Measurements from ENCODE around the gene SLC22A13. TPM values are rescaled to one million over a fixed set of nuclear protein-coding genes. Genes with fewer than 3 reads are reported as not detected.

SLC22A13 gene
- total and polyA plus RNA-seq, 2 experiments from 2014 or later = 0.13 to 0.66 TPM

- Histone ChIP-seq H3K4me2 (no peak overlapping the region), H4K20me1 (replicated peaks; ENCODE audit: insufficient read depth) (no peaks in the 10 kb centered on the region; the same call in 1 of the 2 replicates), H3K36me3 (ENCODE audit: insufficient read depth) (no peaks in the 10 kb centered on the region), H3K9me2 (ENCODE audit: insufficient read depth) (no peaks in the 10 kb centered on the region), H3F3A (replicated peaks; ENCODE audit: low read depth) (no peaks in the 10 kb centered on the region), H3K79me2 (replicated peaks; ENCODE audit: insufficient read depth) (no peaks in the 10 kb centered on the region), H3K27ac (ENCODE audit: low read depth) (no peak overlapping the region), H3K27me3 (ENCODE audit: insufficient read depth) (no peaks in the 10 kb centered on the region), H2AFZ (no peak overlapping the region), H3K4me3 (no peak overlapping the region), H3K4me1 (ENCODE audit: insufficient read depth) (no peaks in the 10 kb centered on the region)
- ATAC-seq (no peak), DNase-seq (ENCODE audit: low spot score) (no peak)
- Mint-ChIP-seq H3K36me3 (ENCODE audit: low read depth) (no peaks in the 10 kb centered on the region), H3K9me3 (no peaks in the 10 kb centered on the region; the same call in 2 of the 3 replicates), H3K4me1 (peaks cover 9% of the 10 kb centered on the region; the same call in 2 of the 3 replicates), H3K27me3 (ENCODE audit: insufficient read depth, low read depth, poor library complexity) (peaks cover 10% of the 10 kb centered on the region), H3K27ac (no peak overlapping the region), H3K4me3 (no peak overlapping the region)
- TF ChIP-seq, protein P1, sequence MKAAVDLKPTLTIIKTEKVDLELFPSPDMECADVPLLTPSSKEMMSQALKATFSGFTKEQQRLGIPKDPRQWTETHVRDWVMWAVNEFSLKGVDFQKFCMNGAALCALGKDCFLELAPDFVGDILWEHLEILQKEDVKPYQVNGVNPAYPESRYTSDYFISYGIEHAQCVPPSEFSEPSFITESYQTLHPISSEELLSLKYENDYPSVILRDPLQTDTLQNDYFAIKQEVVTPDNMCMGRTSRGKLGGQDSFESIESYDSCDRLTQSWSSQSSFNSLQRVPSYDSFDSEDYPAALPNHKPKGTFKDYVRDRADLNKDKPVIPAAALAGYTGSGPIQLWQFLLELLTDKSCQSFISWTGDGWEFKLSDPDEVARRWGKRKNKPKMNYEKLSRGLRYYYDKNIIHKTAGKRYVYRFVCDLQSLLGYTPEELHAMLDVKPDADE (IDR thresholded peaks at IDR 0.05) = no peak
- TF ChIP-seq ZNF114 (CRISPR knock-in tag; IDR thresholded peaks at IDR 0.05) = no peak
- no peak for TF ChIP-seq POLR2AphosphoS5 (IDR thresholded peaks at IDR 0.05; ENCODE audit: low read depth)
- TF ChIP-seq CTCF (conservative IDR thresholded peaks at IDR 0.05; ENCODE audit: low read depth in 2 of 2) = no peak
These were observed 46.3 kb downstream of the SLC22A13 start for GRCh38 chr3:38311941-38312340.

DNA sequence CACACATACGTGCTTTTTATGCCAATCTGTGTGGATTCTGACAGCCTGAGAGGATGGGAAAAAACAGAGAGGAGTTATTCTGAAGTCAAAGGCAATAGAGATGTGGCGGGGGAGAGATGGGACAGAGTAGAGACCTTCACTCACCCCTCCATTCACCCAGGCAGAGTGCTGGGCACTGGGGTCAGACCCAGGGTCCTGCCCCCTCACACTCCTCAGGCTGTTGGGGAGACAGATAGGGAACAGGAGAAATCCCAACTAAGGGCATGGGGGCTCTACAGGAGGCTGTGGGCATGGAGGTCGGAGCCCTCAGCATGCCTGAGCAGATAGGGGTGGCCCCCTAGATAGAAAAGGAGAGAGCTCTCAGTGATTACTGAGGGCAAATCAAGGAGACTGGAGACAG, 46.7 kb downstream of the SLC22A13 start:
- Histone ChIP-seq H3K27ac (ENCODE audit: low read depth) (no peak overlapping the region), H3K79me2 (replicated peaks; ENCODE audit: insufficient read depth) (no peaks in the 10 kb centered on the region), H3K36me3 (ENCODE audit: insufficient read depth) (no peaks in the 10 kb centered on the region), H3K4me2 (no peak overlapping the region), H3K4me1 (ENCODE audit: insufficient read depth) (no peaks in the 10 kb centered on the region), H2AFZ (no peak overlapping the region), H3K9me2 (ENCODE audit: insufficient read depth) (no peaks in the 10 kb centered on the region), H4K20me1 (replicated peaks; ENCODE audit: insufficient read depth) (no peaks in the 10 kb centered on the region; the same call in 1 of the 2 replicates), H3K27me3 (ENCODE audit: insufficient read depth) (no peaks in the 10 kb centered on the region), H3F3A (replicated peaks; ENCODE audit: low read depth) (no peaks in the 10 kb centered on the region), H3K4me3 (no peak overlapping the region)
- H3K36me3 Mint-ChIP-seq (ENCODE audit: low read depth) = no peaks in the 10 kb centered on the region; the same call in 2 of the 3 replicates
- H3K9me3 Mint-ChIP-seq = no peaks in the 10 kb centered on the region; the same call in 2 of the 3 replicates
- H3K4me3 Mint-ChIP-seq = no peak overlapping the region
- peaks cover 9% of the 10 kb centered on the region; the same call in 2 of the 3 replicates for H3K4me1 Mint-ChIP-seq
- TF ChIP-seq, protein P2, sequence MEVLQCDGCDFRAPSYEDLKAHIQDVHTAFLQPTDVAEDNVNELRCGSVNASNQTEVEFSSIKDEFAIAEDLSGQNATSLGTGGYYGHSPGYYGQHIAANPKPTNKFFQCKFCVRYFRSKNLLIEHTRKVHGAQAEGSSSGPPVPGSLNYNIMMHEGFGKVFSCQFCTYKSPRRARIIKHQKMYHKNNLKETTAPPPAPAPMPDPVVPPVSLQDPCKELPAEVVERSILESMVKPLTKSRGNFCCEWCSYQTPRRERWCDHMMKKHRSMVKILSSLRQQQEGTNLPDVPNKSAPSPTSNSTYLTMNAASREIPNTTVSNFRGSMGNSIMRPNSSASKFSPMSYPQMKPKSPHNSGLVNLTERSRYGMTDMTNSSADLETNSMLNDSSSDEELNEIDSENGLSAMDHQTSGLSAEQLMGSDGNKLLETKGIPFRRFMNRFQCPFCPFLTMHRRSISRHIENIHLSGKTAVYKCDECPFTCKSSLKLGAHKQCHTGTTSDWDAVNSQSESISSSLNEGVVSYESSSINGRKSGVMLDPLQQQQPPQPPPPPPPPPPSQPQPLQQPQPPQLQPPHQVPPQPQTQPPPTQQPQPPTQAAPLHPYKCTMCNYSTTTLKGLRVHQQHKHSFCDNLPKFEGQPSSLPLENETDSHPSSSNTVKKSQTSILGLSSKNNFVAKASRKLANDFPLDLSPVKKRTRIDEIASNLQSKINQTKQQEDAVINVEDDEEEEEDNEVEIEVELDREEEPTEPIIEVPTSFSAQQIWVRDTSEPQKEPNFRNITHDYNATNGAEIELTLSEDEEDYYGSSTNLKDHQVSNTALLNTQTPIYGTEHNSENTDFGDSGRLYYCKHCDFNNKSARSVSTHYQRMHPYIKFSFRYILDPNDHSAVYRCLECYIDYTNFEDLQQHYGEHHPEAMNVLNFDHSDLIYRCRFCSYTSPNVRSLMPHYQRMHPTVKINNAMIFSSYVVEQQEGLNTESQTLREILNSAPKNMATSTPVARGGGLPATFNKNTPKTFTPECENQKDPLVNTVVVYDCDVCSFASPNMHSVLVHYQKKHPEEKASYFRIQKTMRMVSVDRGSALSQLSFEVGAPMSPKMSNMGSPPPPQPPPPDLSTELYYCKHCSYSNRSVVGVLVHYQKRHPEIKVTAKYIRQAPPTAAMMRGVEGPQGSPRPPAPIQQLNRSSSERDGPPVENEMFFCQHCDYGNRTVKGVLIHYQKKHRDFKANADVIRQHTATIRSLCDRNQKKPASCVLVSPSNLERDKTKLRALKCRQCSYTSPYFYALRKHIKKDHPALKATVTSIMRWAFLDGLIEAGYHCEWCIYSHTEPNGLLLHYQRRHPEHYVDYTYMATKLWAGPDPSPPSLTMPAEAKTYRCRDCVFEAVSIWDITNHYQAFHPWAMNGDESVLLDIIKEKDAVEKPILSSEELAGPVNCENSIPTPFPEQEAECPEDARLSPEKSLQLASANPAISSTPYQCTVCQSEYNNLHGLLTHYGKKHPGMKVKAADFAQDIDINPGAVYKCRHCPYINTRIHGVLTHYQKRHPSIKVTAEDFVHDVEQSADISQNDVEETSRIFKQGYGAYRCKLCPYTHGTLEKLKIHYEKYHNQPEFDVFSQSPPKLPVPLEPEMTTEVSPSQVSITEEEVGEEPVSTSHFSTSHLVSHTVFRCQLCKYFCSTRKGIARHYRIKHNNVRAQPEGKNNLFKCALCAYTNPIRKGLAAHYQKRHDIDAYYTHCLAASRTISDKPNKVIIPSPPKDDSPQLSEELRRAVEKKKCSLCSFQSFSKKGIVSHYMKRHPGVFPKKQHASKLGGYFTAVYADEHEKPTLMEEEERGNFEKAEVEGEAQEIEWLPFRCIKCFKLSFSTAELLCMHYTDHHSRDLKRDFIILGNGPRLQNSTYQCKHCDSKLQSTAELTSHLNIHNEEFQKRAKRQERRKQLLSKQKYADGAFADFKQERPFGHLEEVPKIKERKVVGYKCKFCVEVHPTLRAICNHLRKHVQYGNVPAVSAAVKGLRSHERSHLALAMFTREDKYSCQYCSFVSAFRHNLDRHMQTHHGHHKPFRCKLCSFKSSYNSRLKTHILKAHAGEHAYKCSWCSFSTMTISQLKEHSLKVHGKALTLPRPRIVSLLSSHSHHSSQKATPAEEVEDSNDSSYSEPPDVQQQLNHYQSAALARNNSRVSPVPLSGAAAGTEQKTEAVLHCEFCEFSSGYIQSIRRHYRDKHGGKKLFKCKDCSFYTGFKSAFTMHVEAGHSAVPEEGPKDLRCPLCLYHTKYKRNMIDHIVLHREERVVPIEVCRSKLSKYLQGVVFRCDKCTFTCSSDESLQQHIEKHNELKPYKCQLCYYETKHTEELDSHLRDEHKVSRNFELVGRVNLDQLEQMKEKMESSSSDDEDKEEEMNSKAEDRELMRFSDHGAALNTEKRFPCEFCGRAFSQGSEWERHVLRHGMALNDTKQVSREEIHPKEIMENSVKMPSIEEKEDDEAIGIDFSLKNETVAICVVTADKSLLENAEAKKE (CRISPR knock-in tag; IDR thresholded peaks at IDR 0.05) = no peak
- TF ChIP-seq ZNF331 (CRISPR knock-in tag; IDR thresholded peaks at IDR 0.05; ENCODE audit: low read depth) (no peak), STAT1 (IDR thresholded peaks at IDR 0.05; ENCODE audit: unreplicated experiment) (no peak), CREB1 (CRISPR knock-in tag; IDR thresholded peaks at IDR 0.05; ENCODE audit: low read depth) (no peak), ZNF114 (CRISPR knock-in tag; IDR thresholded peaks at IDR 0.05) (no peak), JUNB (IDR thresholded peaks at IDR 0.05; ENCODE audit: unreplicated experiment) (no peak)
- H3K27ac Mint-ChIP-seq = no peak overlapping the region; the same call in 1 of the 2 replicates
- ATAC-seq (no peak), DNase-seq (ENCODE audit: low spot score) (no peak)
- peaks cover 10% of the 10 kb centered on the region for H3K27me3 Mint-ChIP-seq (ENCODE audit: insufficient read depth, low read depth, poor library complexity)
